SK-N-SH treated with all-trans-retinoic acid at 6 μM for 48 hours (cell line): ENCODE results near the gene NIPA2.

ENCODE experiments used
- ATAC-seq: fragments of 200-7000 bp; cut with Tn5 transposase; 3 replicates; pipeline ENCODE4 v1.9.1; 2020; ENCODE audit warnings: mild to moderate bottlenecking, moderate library complexity
- ARNTL ChIP-seq: fragments of 450-650 bp; formaldehyde crosslinking; IDR thresholded peaks from 2 replicates; pipeline ENCODE4 v1.5.0; 2020; ENCODE audit warnings: low read depth, mild to moderate bottlenecking, moderate library complexity, borderline replicate concordance
- BACH2 ChIP-seq: fragments of 250-450 bp; sonication (Bioruptor Pico); IDR thresholded peaks from 2 replicates; pipeline ENCODE4 v1.9.0; 2021; ENCODE audit warnings: mild to moderate bottlenecking, borderline replicate concordance
- CREB5 ChIP-seq: fragments of 250-450 bp; sonication (Bioruptor Pico); IDR thresholded peaks from 2 replicates; pipeline ENCODE4 v1.5.1; 2020; ENCODE audit warnings: low read depth, mild to moderate bottlenecking, moderate library complexity
- CSDC2 ChIP-seq: fragments of 250-450 bp; sonication (Bioruptor Pico); IDR thresholded peaks from 2 replicates; pipeline ENCODE4 v1.5.0; 2020; ENCODE audit warnings: mild to moderate bottlenecking, moderate library complexity
- CSRNP3 ChIP-seq: fragments of 250-450 bp; sonication (Bioruptor Pico); IDR thresholded peaks from 2 replicates; pipeline ENCODE4 v1.5.1; 2021; ENCODE audit warnings: mild to moderate bottlenecking, moderate library complexity
- ESRRG ChIP-seq: fragments of 250-450 bp; sonication (Bioruptor Pico); IDR thresholded peaks from 2 replicates; pipeline ENCODE4 v1.6.1; 2021; ENCODE audit warnings: mild to moderate bottlenecking
- GLIS3 ChIP-seq: fragments of 250-450 bp; sonication (Bioruptor Pico); IDR thresholded peaks from 2 replicates; pipeline ENCODE4 v1.5.0; 2020; ENCODE audit warnings: mild to moderate bottlenecking, moderate library complexity
- ISL1 ChIP-seq: fragments of 250-450 bp; sonication (Bioruptor Pico); IDR thresholded peaks from 2 replicates; pipeline ENCODE4 v2.1.2; 2022; ENCODE audit warnings: mild to moderate bottlenecking, moderate library complexity
- OSR1 ChIP-seq: fragments of 250-450 bp; sonication (Bioruptor Pico); IDR thresholded peaks from 2 replicates; pipeline ENCODE4 v1.8.0; 2022; ENCODE audit warnings: moderate library complexity, mild to moderate bottlenecking, inconsistent platforms
- PATZ1 ChIP-seq: fragments of 250-450 bp; sonication (Bioruptor Pico); IDR thresholded peaks from 2 replicates; pipeline ENCODE4 v1.8.0; 2020; ENCODE audit warnings: mild to moderate bottlenecking, moderate library complexity, borderline replicate concordance
- POU6F1 ChIP-seq: fragments of 250-450 bp; sonication (Bioruptor Pico); IDR thresholded peaks from 2 replicates; pipeline ENCODE4 v1.8.0; 2021; ENCODE audit warnings: low read depth, mild to moderate bottlenecking, moderate library complexity, borderline replicate concordance
- PPARA ChIP-seq: fragments of 250-450 bp; sonication (Bioruptor Pico); IDR thresholded peaks from 2 replicates; pipeline ENCODE4 v1.5.0; 2020; ENCODE audit warnings: mild to moderate bottlenecking, borderline replicate concordance
- SNAI2 ChIP-seq: fragments of 250-450 bp; sonication (Bioruptor Pico); IDR thresholded peaks from 2 replicates; pipeline ENCODE4 v1.5.0; 2020; ENCODE audit warnings: mild to moderate bottlenecking, moderate library complexity
- TCF4 ChIP-seq: fragments of 250-450 bp; sonication (Bioruptor Pico); IDR thresholded peaks from 2 replicates; pipeline ENCODE4 v1.8.0; 2021; ENCODE audit warnings: mild to moderate bottlenecking, moderate library complexity, borderline replicate concordance
- TOX ChIP-seq: fragments of 250-450 bp; sonication (Bioruptor Pico); IDR thresholded peaks from 2 replicates; pipeline ENCODE4 v1.8.0; 2021; ENCODE audit warnings: mild to moderate bottlenecking, moderate library complexity, borderline replicate concordance
- TSHZ2 ChIP-seq: fragments of 250-450 bp; sonication (Bioruptor Pico); IDR thresholded peaks from 2 replicates; pipeline ENCODE4 v1.5.0; 2020; ENCODE audit warnings: mild to moderate bottlenecking, moderate library complexity
- ZC3H10 ChIP-seq: fragments of 250-450 bp; sonication (Bioruptor Pico); IDR thresholded peaks from 2 replicates; pipeline ENCODE4 v1.5.1; 2021; ENCODE audit warnings: mild to moderate bottlenecking, moderate library complexity
- ZFP3 ChIP-seq: fragments of 250-450 bp; sonication (Bioruptor Pico); IDR thresholded peaks from 2 replicates; pipeline ENCODE4 v1.5.0; 2020; ENCODE audit warnings: mild to moderate bottlenecking, moderate library complexity
- ZFP30 ChIP-seq: fragments of 450-650 bp; formaldehyde crosslinking; IDR thresholded peaks from 2 replicates; pipeline ENCODE4 v1.5.0; 2022; ENCODE audit warnings: mild to moderate bottlenecking, moderate library complexity
- ZNF565 ChIP-seq: fragments of 450-650 bp; formaldehyde crosslinking; conservative IDR thresholded peaks from 2 replicates; pipeline ENCODE4 v1.5.0; 2020; ENCODE audit warnings: low read depth, mild to moderate bottlenecking, moderate library complexity
- ZNF70 ChIP-seq: fragments of 450-650 bp; formaldehyde crosslinking; IDR thresholded peaks from 2 replicates; pipeline ENCODE4 v1.5.0; 2020; ENCODE audit warnings: mild to moderate bottlenecking, moderate library complexity
- ZNF8 ChIP-seq: fragments of 450-650 bp; formaldehyde crosslinking; IDR thresholded peaks from 2 replicates; pipeline ENCODE4 v1.5.0; 2020; ENCODE audit warnings: mild to moderate bottlenecking, moderate library complexity

The NIPA2 gene

GRCh38 chr15:22845289-22845900 is 6.9 kb downstream of the NIPA2 start:
- ATAC-seq, result peak; percentile 71
- TF ChIP-seq ZC3H10, result no peak
- TF ChIP-seq ISL1, result no peak
- TF ChIP-seq POU6F1 (CRISPR knock-in tag), result no peak
- TF ChIP-seq ZNF565, result no peak
- no peak for TF ChIP-seq GLIS3 (CRISPR knock-in tag)
- no peak for TF ChIP-seq CSRNP3 (CRISPR knock-in tag)
- no peak for TF ChIP-seq ZFP30 (CRISPR knock-in tag)
- TF ChIP-seq PATZ1 (CRISPR knock-in tag), result no peak
- no peak for TF ChIP-seq CSDC2 (CRISPR knock-in tag)
- no peak for TF ChIP-seq ZNF8
- TF ChIP-seq TCF4 (CRISPR knock-in tag), result no peak
- no peak for TF ChIP-seq TOX (CRISPR knock-in tag)
- TF ChIP-seq ZNF70 (CRISPR knock-in tag), result no peak
- no peak for TF ChIP-seq ZFP3 (CRISPR knock-in tag)
- TF ChIP-seq OSR1 (CRISPR knock-in tag), result no peak
- TF ChIP-seq ARNTL (CRISPR knock-in tag), result no peak
- TF ChIP-seq TSHZ2, result no peak
- TF ChIP-seq PPARA (CRISPR knock-in tag), result no peak
- no peak for TF ChIP-seq CREB5
- TF ChIP-seq SNAI2, result no peak

GRCh38 chr15:22846073-22846472 is 7.6 kb downstream of the NIPA2 start:
- ATAC-seq, result no peak
- TF ChIP-seq ISL1, result no peak
- no peak for TF ChIP-seq CSRNP3 (CRISPR knock-in tag)
- TF ChIP-seq ZNF565, result no peak
- no peak for TF ChIP-seq GLIS3 (CRISPR knock-in tag)
- TF ChIP-seq ESRRG (CRISPR knock-in tag), result no peak
- TF ChIP-seq CSDC2 (CRISPR knock-in tag), result no peak
- TF ChIP-seq CREB5, result no peak
- TF ChIP-seq PATZ1 (CRISPR knock-in tag), result no peak
- TF ChIP-seq BACH2 (CRISPR knock-in tag), result no peak
- TF ChIP-seq, all 23 proteins: peak for 0
